Medulla oblongata (tissue), 1 donor: Measurements from ENCODE around the gene RAB3D.
"Not testable (repeated sequence)": the region's sequence is repeated elsewhere in the genome, so short reads cannot be mapped to it uniquely, and the experiment has no call there.

ENCODE experiments used
- DNase-seq: peaks from one replicate; pipeline ENCODE4 v3.0.0-alpha.2; 2015; ENCODE audit errors: extremely low spot score

Gene RAB3D

GRCh38 chr19:11338569-11339253 is 746 bp downstream of the RAB3D start:
- DNase-seq, result no peak

DNA sequence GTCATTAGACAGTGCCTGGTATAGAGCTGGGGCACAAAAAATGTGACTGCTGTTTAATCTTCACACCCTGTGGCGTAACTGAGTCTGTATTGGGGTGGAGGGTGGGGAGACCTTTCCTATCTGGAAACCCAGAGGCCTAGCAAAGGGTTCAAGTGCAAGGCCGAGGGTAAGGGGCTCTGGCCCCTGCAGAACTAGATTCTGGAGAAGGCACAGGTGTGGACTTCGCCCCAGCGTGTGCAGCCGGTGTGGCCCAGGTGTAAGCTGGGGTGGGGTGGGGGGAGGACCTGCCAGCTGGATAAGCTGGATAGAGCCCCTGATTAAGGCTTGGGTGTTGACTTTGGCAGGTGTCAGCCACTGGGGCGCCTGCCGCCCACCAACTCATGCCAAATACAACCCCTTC is 1.3 kb downstream of the RAB3D start:
- DNase-seq, result no peak

DNA sequence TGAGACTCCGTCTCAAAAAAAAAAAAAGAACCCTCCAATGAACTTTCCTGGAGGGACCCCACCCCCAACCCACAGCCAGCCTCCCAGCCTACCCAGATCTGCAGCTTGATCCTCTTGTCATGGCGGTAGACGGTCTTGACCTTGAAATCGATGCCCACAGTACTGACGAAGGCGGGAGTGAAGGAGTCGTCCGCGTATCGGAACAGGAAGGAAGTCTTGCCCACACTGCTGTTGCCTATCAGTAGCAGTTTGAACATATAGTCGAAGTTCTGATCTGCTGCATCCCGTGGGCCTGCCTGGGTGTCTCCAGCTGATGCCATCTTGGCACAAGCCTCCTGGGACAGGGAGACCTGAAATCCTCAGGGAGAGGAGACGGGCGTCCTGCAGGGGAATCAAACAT is 2.4 kb downstream of the RAB3D start:
- DNase-seq, result no peak

DNA sequence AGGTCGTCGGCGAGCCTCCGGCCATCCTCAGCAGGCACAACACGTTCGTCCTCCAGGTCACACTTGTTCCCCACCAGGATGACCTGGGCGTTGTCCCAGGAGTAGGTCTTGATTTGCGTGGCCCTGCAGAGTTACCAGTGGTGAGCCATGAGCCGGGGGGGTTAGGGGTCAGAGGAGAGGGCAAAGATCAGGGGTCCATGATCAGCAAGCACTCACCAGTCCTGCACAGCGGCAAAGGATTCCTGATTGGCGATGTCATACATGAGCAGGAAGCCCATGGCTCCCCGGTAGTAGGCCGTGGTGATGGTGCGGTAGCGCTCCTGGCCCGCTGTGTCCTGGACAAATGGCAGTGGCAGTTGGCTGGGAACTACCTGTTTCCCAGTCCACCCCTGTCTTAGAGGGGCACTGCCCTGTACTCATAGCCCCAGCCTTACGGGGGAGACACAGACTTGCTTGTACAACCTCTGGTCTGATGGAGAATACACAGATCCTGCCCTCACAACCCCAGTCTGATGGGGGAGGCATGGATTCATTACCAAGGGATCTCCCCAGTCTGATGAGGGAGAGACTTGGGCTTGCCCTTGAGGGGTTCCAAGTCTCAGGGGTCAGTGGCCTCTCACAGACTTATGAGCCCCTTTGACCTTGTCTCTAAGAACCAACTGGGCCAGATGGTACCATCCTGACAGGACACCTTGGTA is 3.9 kb downstream of the RAB3D start:
- no peak for DNase-seq

DNA sequence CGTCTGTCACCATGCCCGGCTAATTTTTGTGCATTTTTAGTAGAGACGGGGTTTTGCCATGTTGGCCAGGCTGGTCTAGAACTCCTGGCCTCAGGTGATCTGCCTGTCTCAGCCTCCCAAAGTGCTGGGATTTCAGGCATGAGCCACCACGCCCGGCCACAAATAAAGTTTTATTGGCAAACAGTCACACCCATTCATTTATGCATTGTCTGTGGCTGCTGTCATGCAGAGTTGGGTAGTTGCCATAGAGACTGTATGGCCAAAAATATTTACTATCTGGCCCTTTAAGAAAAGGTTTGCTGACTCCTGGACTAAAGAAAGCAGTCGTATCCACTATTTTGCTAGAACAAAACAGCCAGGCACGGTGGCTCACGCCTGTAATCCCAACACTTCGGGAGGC is 5.6 kb downstream of the RAB3D start:
- not testable (repeated sequence) for DNase-seq

DNA sequence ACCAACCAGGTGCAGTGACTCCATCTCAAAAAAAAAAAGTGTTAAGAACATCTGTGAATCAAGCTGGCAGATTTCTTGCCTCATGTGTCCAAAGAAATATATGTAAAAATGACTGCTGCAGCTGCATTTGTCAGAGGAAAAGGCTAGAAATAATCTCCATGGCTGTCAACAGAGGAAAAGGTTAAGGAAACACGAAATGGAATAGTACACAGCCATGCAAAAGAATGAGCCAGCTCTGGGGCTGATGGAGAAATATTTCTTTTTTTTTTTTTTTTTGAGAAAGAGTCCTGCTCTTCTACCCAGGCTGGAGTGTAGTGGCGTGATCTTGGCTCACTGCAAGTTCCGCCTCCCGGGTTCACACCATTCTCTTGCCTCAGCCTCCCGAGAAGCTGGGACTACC is 6.6 kb downstream of the RAB3D start:
- DNase-seq, result no peak

DNA sequence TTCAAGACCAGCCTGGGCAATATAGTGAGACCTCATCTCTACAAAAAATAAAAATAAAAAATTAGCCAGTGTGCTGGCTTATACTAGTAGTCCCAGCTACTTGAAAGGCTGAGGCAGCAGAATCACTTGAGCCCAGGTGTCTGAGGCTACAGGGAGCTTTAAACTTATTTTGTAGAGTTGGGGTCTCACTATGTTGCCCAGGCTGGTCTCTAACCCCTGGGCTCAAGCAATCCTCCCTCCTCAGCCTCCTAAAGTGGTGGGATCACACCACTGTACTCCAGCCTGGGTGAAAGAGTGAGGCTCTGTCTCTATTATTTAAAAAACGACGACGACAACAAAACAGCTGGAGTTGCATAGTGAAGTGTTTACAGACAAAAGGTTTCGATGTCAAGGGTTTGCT is 8.0 kb downstream of the RAB3D start:
- DNase-seq, result no peak

DNA sequence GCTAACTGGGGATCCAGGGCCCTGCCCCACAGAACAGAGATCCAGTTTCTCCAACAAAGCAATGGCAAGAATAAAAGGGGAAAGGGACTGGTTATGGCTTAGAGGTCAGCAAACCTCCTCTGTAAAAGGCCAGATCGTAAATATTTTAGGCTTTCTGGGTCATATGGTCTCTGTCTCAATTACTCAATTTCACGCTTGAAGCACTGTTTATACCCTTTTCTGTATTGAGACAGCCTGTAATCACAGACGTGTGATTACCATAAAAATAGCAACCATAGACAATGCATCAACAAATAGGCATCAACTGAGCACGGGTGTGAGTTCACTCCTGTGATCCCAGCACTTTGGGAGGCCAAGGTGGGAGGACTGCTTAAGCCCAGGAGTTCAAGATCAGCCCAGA is 9.3 kb downstream of the RAB3D start:
- DNase-seq, result no peak

GRCh38 chr19:11325544-11325943 is 13.9 kb downstream of the RAB3D start:
- no peak for DNase-seq

GRCh38 chr19:11324748-11325389 is 14.6 kb downstream of the RAB3D start:
- DNase-seq, result no peak

DNA sequence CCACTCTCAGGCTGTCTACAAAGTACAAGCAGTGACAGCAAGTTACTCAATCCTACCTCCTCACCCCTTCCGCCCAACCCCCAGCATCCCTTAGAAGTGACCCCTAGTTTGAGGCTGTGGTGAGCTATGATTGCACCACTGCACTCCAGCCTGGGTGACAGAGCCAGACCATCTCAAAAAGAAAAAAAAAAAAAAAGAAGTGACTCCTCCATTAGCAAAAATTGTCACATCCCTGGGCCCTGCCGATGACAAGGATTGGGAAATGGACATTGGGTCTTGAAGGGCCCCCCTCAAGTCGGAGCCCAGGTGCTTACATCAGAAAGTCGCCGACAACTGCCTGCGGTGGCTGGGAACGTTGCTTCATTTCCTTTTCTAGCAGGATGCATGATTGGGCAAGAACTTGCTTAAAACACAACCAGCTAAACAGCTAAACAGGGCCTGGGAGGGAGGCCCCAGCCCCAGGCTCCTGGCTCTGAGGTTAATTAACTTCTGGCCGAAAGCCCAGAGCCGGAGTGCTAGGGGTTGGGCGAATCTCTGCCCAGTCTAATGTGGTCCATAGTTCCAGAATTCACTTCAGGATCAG is 15.3 kb downstream of the RAB3D start:
- DNase-seq, result peak; percentile 85

GRCh38 chr19:11323601-11324078 is 15.8 kb downstream of the RAB3D start:
- no peak for DNase-seq

DNA sequence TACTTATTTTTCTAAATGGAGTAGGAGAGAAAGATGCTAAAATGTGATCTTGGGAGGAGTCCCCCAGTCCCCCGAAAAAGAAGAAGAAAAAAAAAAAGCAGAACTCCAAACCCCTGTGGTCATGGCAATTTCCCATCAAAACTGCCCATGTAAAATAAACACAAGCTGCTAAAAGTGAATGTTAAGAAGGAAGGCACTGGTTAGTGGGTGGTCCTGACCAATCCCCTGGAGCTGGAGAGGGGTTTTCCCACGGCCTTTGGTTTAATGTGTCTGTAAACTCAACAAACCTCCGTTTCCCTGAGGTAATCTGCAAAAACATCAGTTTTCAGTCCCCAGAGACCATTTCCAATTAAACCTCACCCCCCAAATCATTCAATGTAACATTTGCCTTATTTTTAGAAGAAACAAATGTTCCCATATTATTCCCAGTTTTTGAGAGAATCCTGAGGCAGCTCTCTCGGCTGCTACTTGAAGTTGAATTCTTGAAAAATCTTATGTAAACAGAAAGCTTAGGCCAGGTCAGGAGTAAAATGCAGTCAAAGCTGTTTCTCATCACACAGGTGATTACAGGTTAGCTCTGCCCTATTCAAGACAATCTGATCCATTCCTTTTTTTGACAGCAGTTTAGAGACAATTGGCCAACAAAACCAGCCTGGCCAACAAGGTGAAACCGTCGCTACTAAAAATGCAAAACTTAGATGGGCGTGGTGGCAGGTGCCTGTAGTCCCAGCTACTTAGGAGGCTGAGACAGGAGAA is 17.0 kb downstream of the RAB3D start:
- DNase-seq, result peak; percentile 32

DNA sequence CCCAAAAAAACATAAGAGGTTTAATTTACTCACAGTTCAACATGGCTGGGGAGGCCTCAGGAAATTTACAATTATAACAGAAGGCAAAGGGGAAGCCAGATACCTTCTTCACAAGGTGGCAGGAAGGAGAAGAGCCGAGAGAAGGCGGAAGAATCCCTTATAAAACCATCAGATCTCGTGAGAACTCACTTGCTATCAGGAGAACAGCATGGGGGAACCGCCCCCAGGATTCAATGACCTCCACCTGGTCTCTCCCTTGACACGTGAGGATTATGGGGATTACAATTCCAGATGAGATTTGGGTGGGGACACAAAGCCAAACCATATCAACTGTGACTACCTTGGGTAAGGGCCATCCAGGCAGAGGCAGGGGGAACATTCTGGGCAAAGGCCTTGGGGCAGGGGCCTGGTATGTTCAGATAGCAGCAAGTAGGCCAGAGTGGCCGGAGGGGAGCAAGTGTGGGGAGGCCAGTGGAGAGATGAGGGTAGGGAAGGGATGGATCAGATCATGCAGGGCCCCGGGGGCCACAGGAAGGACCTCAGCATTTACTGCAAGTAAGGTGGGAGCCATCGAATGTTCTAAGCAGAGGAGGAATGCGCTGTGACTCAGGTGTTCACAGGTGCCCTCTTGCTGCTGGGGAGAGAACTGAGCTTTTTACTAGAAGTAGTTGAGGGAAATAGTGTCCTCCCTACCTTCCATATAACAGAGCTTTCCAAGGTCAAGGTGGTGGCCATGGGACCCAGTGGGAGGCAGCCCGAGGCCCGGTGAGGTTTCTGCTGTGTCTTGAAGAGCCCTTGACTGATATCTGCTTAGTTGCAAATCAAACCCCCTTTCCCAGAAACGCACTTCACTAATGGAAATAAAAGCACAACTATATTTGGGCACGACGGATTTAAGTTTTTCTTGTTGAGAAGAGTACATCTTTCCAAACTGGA is 18.0 kb downstream of the RAB3D start:
- DNase-seq, result no peak

- not testable (repeated sequence) for DNase-seq
Observed at GRCh38 chr19:11320278-11320995, 19.0 kb downstream of the RAB3D start.

- DNase-seq, result no peak
Observed at GRCh38 chr19:11306337-11306736, 33.1 kb downstream of the RAB3D start.

DNA sequence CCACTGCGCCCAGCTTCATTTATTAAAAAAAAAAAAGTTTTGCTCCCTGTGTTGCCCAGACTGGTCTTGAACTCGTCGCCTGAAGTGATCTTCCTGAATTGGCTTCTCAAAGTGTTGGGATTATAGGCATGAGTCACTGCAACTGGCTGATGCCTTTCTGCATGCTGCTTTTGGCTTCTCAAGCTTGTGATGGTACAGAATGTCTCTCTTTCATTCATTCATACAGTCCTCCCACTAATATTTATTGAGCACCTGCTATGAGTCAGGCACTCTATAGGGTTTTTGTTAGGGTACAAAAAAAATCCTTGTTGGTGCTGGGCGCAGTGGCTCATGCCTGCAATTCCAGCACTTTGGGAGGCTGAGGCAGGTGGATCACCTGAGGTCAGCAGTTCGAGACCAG is 34.5 kb downstream of the RAB3D start:
- DNase-seq, result no peak

- DNase-seq, result no peak
Observed at GRCh38 chr19:11300811-11301120, 38.7 kb downstream of the RAB3D start.

- DNase-seq, result no peak
Observed at GRCh38 chr19:11299946-11300810, 39.3 kb downstream of the RAB3D start.
